ENCODE data around the gene GABRR3. TPM values are rescaled to one million over a fixed set of nuclear protein-coding genes. Genes with fewer than 3 reads are reported as not detected.
A peak's percentile ranks its signal among the peaks of the same experiment; 100 is the strongest.

Gene GABRR3
- total RNA-seq, 1 donor = not detected

DNA sequence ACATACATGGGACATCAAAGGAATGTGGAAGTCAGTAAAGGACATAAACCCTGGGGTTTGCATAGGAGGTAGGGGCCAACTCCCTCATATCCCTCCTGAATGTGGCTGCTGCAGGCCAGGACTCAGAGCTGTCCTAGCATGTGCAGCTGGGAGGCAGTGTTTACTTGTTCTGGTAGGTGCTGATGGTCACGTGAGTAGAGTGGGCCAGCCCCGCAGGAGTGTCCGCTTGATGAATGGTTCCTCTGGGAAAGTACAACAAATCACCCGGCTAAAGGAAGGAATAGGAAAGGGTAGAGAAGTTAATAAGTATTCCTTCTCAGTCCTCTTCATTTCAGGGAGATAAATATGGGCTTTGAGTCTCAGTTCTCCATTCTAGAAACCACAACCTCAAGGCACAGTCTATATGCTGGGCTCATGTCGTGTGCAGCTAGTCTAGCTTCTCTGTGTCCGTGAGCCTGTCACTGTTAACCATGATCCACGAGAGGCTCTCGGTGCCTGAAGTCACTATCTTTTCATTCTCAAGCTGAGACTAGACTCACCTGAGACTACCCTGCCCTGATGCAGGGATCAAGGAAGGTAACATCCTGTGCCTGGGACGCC lies 80.8 kb downstream of the GABRR3 start:
- H3K4me3 ChIP-seq (ENCODE audit: low read depth, low read length) = no peak overlapping the region
- DNase-seq (ENCODE audit: low read depth) = no peak
- TF ChIP-seq, protein P1, sequence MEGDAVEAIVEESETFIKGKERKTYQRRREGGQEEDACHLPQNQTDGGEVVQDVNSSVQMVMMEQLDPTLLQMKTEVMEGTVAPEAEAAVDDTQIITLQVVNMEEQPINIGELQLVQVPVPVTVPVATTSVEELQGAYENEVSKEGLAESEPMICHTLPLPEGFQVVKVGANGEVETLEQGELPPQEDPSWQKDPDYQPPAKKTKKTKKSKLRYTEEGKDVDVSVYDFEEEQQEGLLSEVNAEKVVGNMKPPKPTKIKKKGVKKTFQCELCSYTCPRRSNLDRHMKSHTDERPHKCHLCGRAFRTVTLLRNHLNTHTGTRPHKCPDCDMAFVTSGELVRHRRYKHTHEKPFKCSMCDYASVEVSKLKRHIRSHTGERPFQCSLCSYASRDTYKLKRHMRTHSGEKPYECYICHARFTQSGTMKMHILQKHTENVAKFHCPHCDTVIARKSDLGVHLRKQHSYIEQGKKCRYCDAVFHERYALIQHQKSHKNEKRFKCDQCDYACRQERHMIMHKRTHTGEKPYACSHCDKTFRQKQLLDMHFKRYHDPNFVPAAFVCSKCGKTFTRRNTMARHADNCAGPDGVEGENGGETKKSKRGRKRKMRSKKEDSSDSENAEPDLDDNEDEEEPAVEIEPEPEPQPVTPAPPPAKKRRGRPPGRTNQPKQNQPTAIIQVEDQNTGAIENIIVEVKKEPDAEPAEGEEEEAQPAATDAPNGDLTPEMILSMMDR (IDR thresholded peaks at IDR 0.05; ENCODE audit: insufficient read depth, low read length) = no peak

DNA sequence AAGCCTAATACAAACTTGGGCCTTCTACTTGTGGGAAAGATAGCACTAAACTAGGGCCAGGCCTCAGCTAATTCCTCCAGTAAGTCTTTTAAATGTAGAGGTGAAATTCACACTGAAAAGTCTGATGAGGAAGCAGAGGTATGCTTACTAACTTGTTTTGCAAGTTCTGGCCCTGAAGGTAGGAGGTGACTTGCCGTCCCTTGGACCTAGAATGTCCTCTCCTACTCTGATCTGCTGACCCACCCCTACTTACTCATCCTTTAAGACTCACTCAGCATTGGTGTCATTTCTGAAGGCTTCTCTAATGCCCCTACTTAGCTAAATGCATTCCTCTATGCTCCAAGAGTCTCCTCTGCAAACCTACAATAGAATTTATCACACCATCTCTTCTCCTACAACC lies 82.2 kb downstream of the GABRR3 start:
- H3K4me3 ChIP-seq (ENCODE audit: low read depth, low read length) = no peak overlapping the region
- TF ChIP-seq, protein P1 (IDR thresholded peaks at IDR 0.05; ENCODE audit: insufficient read depth, low read length) = no peak
- DNase-seq (ENCODE audit: low read depth) = no peak

GRCh38 chr3:97952280-97952679 lies 82.8 kb downstream of the GABRR3 start:
- peak; percentile 45 for DNase-seq (ENCODE audit: low read depth)
- TF ChIP-seq, protein P1 (IDR thresholded peaks at IDR 0.05; ENCODE audit: insufficient read depth, low read length) = no peak
- H3K4me3 ChIP-seq (ENCODE audit: low read depth, low read length) = no peak overlapping the region

DNA sequence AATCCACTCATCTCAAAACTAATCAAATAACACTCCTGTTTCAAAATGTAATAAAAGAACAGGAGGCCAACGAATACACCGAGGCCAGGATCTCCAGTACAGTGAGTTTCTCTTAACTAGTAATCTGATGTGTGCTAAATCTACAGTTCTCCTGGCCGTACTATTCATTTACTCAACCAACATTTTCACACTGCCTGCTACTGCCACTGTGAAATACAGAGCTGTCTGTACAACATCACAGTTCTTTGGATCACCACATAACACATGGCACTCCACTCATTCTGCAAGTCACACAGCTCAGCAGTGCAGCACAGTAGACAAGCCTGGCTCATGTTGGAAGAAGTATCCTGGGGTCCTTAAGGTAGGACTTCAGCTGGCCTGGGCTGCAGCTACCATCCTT lies 84.8 kb downstream of the GABRR3 start:
- DNase-seq (ENCODE audit: low read depth) = no peak
- H3K4me3 ChIP-seq (ENCODE audit: low read depth, low read length) = no peak overlapping the region
- TF ChIP-seq, protein P1 (IDR thresholded peaks at IDR 0.05; ENCODE audit: insufficient read depth, low read length) = no peak

DNA sequence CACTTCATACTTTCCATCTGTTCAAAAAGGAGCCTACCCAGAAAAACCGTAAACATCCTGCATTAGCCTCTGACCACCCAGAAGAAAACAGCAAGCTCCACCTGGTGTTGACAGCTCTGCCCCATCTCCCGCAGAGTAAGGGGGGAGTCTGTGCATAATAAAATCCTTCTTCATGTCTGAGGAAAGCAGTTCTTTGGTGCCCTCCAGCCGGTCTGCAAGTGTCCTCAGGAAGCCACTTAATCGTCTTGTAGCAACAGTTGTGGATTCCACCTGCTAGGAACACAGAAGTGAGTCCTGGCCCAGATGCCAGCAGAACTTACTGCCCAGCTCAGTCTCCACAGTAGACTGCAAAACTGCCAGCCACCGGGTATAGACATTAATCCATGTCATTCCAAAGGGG lies 85.4 kb downstream of the GABRR3 start:
- no peak for DNase-seq (ENCODE audit: low read depth)
- TF ChIP-seq, protein P1 (IDR thresholded peaks at IDR 0.05; ENCODE audit: insufficient read depth, low read length) = no peak
- no peak overlapping the region for H3K4me3 ChIP-seq (ENCODE audit: low read depth, low read length)

- no peak overlapping the region for H3K4me3 ChIP-seq (ENCODE audit: low read depth, low read length)
- TF ChIP-seq, protein P1 (IDR thresholded peaks at IDR 0.05; ENCODE audit: insufficient read depth, low read length) = no peak
Measured at GRCh38 chr3:97949110-97949485, 86.0 kb downstream of the GABRR3 start.

More at GRCh38 chr3:97949110-97949485, 86.0 kb downstream of the GABRR3 start:
- DNase-seq (ENCODE audit: low read depth) = no peak

Measured in fibroblast of the aortic adventitia (primary cell).